ENCODE measurements around the gene MRFAP1L1. TPM values are rescaled to one million over a fixed set of nuclear protein-coding genes. Genes with fewer than 3 reads are reported as not detected.

MRFAP1L1 gene
- total and polyA plus RNA-seq, 9 of the 15 experiments (the other 6 are each of a cell fraction or from before 2014, with no cell fraction given) = 37.6 to 111 (median 83.8) TPM

DNA sequence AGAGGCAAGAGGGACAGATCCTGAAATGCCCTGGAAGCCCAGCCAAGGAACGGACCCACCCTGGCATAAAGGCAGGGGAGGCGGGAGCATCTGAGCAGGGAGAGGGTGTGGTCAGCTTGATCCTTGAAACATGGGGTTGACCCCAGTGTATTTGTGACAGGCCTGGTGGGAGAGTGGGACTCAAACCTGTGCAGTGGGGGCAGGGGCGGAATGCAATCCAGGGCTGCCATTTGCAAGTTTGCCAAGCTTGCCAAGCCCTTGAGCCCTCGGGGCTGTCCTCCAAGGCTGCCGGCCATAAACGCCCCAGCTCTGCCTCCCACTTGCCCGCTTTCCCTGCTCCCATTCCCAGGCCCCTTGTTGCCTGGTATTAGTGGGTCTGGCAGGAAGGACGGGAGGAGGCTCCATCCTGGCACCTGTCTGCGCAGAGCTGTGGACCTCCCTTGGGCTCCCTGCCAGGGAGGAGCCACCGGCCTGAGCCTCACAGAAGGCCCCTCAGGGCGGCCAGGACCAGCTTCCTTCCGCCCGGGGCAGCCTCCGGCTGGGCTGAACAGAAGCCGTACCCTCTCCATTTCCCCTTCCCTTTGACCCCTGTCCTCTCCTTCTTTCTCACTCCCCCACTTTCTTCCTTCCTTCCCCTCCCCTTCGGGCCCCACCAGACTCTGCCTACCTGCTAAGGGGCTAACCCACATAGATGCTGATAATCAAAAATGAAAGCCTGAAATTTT is 15.3 kb downstream of the MRFAP1L1 start (continued):
- TF ChIP-seq, protein P1, sequence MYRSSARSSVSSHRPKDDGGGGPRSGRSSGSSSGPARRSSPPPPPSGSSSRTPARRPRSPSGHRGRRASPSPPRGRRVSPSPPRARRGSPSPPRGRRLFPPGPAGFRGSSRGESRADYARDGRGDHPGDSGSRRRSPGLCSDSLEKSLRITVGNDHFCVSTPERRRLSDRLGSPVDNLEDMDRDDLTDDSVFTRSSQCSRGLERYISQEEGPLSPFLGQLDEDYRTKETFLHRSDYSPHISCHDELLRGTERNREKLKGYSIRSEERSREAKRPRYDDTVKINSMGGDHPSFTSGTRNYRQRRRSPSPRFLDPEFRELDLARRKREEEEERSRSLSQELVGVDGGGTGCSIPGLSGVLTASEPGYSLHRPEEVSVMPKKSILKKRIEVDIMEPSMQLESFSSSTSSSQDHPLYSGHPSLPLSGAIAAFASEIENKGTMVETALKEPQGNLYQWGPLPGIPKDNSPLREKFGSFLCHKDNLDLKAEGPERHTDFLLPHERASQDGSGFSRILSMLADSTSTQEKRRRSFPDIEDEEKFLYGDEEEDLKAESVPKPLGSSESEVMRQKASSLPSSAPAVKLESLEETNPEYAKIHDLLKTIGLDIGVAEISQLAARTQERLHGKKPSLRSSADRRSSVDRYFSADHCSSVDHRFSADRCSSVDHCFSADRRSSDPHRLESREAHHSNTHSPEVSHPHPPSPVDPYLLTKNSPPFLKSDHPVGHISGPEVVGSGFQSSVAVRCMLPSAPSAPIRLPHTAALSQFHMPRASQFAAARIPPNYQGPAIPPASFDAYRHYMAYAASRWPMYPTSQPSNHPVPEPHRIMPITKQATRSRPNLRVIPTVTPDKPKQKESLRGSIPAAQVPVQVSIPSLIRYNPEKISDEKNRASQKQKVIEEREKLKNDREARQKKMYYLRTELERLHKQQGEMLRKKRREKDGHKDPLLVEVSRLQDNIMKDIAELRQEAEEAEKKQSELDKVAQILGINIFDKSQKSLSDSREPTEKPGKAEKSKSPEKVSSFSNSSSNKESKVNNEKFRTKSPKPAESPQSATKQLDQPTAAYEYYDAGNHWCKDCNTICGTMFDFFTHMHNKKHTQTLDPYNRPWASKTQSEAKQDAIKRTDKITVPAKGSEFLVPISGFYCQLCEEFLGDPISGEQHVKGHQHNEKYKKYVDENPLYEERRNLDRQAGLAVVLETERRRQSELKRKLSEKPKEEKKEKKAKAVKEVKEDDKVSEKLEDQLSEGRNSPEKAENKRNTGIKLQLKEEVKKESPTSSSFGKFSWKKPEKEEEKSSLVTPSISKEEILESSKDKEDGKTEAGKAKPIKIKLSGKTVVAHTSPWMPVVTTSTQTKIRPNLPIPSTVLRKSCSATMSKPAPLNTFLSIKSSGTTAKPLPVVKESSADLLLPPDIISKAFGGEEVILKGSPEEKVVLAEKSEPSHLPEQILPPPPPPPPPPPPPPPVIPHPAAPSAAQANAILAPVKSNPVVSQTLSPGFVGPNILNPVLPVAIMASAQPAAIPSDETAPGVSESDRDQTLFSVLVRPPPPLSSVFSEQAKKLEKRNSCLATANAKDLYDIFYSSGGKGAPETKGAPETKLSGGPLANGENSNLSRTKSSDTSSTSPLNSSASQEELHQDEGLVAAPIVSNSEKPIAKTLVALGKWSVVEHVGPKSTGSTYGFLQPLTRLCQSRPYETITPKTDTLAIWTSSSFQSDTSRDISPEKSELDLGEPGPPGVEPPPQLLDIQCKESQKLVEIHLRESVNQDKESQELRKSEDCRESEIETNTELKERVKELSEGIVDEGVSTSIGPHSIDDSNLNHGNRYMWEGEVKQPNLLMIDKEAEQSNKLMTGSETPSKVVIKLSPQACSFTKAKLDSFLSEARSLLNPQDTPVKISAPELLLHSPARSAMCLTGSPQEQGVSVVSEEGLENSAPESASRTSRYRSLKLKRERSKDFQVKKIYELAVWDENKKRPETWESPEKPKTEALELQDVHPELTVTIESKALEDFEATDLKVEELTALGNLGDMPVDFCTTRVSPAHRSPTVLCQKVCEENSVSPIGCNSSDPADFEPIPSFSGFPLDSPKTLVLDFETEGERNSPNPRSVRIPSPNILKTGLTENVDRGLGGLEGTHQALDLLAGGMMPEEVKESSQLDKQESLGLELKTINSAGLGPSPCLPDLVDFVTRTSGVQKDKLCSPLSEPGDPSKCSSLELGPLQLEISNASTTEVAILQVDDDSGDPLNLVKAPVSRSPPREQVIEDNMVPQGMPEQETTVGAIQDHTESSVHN (IDR thresholded peaks at IDR 0.05; ENCODE audit: borderline replicate concordance in 1 of 2, low read depth in 1 of 2) = no peak
- TF ChIP-seq TAL1 (IDR thresholded peaks at IDR 0.05) = no peak
